Neural progenitor cell (in vitro differentiated cells): ENCODE data around the gene SLC39A1.

Experiments used
- EZH2 ChIP-seq: fragments of 200-600 bp; sonication (generic); IDR thresholded peaks from 2 replicates; pipeline ENCODE4 v1.6.1; 2017; ENCODE audit warnings: antibody characterized with exemption, mild to moderate bottlenecking, moderate library complexity
- EZH2phosphoT487 ChIP-seq: fragments of 200-600 bp; sonication (generic); IDR thresholded peaks from 2 replicates; pipeline ENCODE4 v1.6.1; 2017; ENCODE audit warnings: antibody characterized with exemption
- TF ChIP-seq, protein P1 (sequence below): fragments of 200-600 bp; sonication (generic); IDR thresholded peaks from 2 replicates; pipeline ENCODE4 v1.5.1; 2017; ENCODE audit warnings: antibody characterized with exemption, mild to moderate bottlenecking

- TF ChIP-seq, protein P1, sequence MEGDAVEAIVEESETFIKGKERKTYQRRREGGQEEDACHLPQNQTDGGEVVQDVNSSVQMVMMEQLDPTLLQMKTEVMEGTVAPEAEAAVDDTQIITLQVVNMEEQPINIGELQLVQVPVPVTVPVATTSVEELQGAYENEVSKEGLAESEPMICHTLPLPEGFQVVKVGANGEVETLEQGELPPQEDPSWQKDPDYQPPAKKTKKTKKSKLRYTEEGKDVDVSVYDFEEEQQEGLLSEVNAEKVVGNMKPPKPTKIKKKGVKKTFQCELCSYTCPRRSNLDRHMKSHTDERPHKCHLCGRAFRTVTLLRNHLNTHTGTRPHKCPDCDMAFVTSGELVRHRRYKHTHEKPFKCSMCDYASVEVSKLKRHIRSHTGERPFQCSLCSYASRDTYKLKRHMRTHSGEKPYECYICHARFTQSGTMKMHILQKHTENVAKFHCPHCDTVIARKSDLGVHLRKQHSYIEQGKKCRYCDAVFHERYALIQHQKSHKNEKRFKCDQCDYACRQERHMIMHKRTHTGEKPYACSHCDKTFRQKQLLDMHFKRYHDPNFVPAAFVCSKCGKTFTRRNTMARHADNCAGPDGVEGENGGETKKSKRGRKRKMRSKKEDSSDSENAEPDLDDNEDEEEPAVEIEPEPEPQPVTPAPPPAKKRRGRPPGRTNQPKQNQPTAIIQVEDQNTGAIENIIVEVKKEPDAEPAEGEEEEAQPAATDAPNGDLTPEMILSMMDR: no peak
- TF ChIP-seq EZH2: no peak
- no peak for TF ChIP-seq EZH2phosphoT487
Measured at GRCh38 chr1:153968408-153968807, 5.1 kb upstream of the SLC39A1 start.
